Astrocyte (in vitro differentiated cells and primary cell): ENCODE data around the gene WIPF3.

ENCODE experiments used
- CTCF ChIP-seq: IDR thresholded peaks from 2 replicates; pipeline ENCODE4 v1.5.1; 2011; ENCODE audit warnings: low read depth, mild to moderate bottlenecking, inconsistent platforms, low read length, moderate library complexity; ENCODE audit not compliant: insufficient read depth
- EZH2 ChIP-seq: IDR thresholded peaks from 2 replicates; pipeline ENCODE4 v1.6.1; 2012; ENCODE audit warnings: mild to moderate bottlenecking, low read length, inconsistent platforms; ENCODE audit not compliant: insufficient read depth

GRCh38 chr7:29914180-29914579 lies 107.9 kb downstream of the WIPF3 start:
- TF ChIP-seq CTCF, result no peak
- TF ChIP-seq EZH2, result no peak
